ENCODE data around the gene TRPC6. TPM values are rescaled to one million over a fixed set of nuclear protein-coding genes. Genes with fewer than 3 reads are reported as not detected.
A peak's percentile ranks its signal among the peaks of the same experiment; 100 is the strongest.
"Not testable (repeated sequence)": the region's sequence is repeated elsewhere in the genome, so short reads cannot be mapped to it uniquely, and the experiment has no call there.

TRPC6 gene
- total RNA-seq, 4 donors from 2014 or later, result 3.5 to 59.6 (median 40.2) TPM

GRCh38 chr11:101466352-101466751 is 117.5 kb downstream of the TRPC6 start:
- Histone ChIP-seq H3K4me1 (peaks cover 0 to 10% (median 0%) of the 10 kb centered on the region in 3 donors), H3K4me3 (no peak overlapping the region), H3K36me3 (peaks cover 0 to 20% of the 10 kb centered on the region in 2 donors), H3K27me3 (no peaks in the 10 kb centered on the region), H3K9me3 (no peaks in the 10 kb centered on the region), H3K27ac (peak overlapping the region in 1 of 4 donors; percentile 35)
- ATAC-seq, result no peak
- 30% methylated on average over 2 of the region's 4 CpGs; no CpG with 5 or more reads in 1 of the 2 donors for WGBS, 2 donors (ENCODE audit: low coverage in 1 of 2)
- TF ChIP-seq CTCF (IDR thresholded peaks at IDR 0.05) (no peak), EP300 (IDR thresholded peaks at IDR 0.05) (no peak), POLR2AphosphoS5 (IDR thresholded peaks at IDR 0.05) (no peak), POLR2A (IDR thresholded peaks at IDR 0.05) (no peak)

- H3K27ac ChIP-seq, H3K4me3 ChIP-seq, H3K9me3 ChIP-seq, H3K4me1 ChIP-seq, ATAC-seq, H3K27me3 ChIP-seq: not testable (repeated sequence)
- peaks cover 0 to 20% of the 10 kb centered on the region in 2 donors for H3K36me3 ChIP-seq
These were observed 119.4 kb downstream of the TRPC6 start for GRCh38 chr11:101464388-101464787.

DNA sequence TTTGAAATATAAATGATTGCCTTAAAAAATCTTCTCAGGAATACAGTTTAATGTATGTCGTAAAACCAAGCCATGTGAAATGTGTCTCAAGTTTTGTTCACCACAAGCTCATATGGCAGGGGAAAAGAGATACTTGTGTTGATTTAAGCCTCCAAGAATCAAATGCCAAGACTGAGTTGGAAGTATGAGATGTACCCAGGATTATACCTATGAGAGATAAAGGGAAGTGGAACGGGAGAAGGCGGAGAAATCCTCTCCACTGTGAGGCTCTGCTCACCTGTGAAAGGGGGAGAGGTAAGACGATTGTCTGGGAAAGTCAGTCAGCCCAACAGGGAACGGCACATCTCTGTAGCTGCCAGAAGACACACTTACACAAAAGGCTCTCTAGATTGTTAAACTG is 124.8 kb downstream of the TRPC6 start:
- no peaks in the 10 kb centered on the region for H3K27me3 ChIP-seq
- no peaks in the 10 kb centered on the region for H3K9me3 ChIP-seq
- no peak overlapping the region for H3K4me3 ChIP-seq
- peak overlapping the region in 1 of 4 donors; percentile 26 for H3K27ac ChIP-seq
- ATAC-seq, result no peak
- no peak for TF ChIP-seq POLR2AphosphoS5 (IDR thresholded peaks at IDR 0.05)
- TF ChIP-seq POLR2A (IDR thresholded peaks at IDR 0.05), result no peak
- TF ChIP-seq CTCF (IDR thresholded peaks at IDR 0.05), result no peak
- TF ChIP-seq EP300 (IDR thresholded peaks at IDR 0.05), result no peak
- WGBS, 2 donors (ENCODE audit: low coverage in 1 of 2), result 86 to 94% methylated on average over 5 of the region's 5 CpGs
- H3K4me1 ChIP-seq, result no peaks in the 10 kb centered on the region
- no peaks in the 10 kb centered on the region for H3K36me3 ChIP-seq

DNA sequence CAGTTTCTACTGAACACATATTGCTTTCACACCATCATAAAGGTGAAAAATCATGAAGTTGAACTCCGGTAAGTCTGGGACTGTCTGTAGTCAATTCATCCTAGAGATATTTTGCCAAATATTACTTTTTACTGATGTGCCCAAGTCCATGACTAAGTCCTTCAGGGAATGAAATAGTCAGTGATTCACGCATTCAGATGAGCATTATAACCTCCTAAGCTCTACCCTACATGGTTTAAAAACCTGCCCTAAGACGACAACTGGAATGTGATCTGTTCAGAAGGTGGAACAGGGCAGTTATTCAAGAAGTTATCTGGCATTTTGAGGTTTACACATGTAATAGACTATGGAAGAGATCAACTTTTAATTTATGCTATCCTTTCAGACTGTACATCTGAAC is 125.6 kb downstream of the TRPC6 start:
- no peak for ATAC-seq
- Histone ChIP-seq H3K27ac (peak overlapping the region in 1 of 4 donors; percentile 7), H3K9me3 (no peaks in the 10 kb centered on the region)

DNA sequence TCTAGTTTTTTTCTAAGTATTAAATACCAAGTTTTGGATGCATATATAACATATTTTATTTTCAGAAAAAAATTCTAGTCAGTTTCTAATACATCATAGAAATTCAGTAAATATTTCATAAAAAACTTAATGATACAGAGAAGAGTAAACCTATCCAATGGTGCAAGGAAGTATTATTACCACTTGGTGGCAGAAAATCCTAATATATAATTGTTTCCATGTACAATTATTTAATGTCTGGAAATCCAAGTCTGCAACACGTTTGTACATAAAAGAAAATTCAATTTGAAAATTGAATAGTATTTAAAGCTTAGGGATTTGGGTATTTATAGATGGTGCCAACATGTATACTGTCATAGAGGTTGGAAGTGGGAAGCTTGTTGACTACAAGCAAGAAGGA is 127.0 kb downstream of the TRPC6 start:
- no peak overlapping the region for H3K27ac ChIP-seq
- peaks cover 0 to 9% of the 10 kb centered on the region in 2 donors for H3K36me3 ChIP-seq
- 0% methylated on average over 1 of the region's 1 CpG for WGBS, 2 donors (ENCODE audit: low coverage in 1 of 2)
- no peaks in the 10 kb centered on the region for H3K4me1 ChIP-seq
- no peaks in the 10 kb centered on the region for H3K27me3 ChIP-seq
- no peak for TF ChIP-seq POLR2AphosphoS5 (IDR thresholded peaks at IDR 0.05)
- TF ChIP-seq EP300 (IDR thresholded peaks at IDR 0.05), result no peak
- TF ChIP-seq POLR2A (IDR thresholded peaks at IDR 0.05), result no peak
- peak; percentile 21 to 52 (median 37) for TF ChIP-seq CTCF (IDR thresholded peaks at IDR 0.05)
- no peak for ATAC-seq
- no peaks in the 10 kb centered on the region for H3K9me3 ChIP-seq
- no peak overlapping the region for H3K4me3 ChIP-seq

More for the DNA sequence above, 125.6 kb downstream of the TRPC6 start:
- Histone ChIP-seq H3K36me3 (no peaks in the 10 kb centered on the region), H3K4me3 (no peak overlapping the region), H3K27me3 (no peaks in the 10 kb centered on the region), H3K4me1 (no peaks in the 10 kb centered on the region)
- 73 to 74% methylated on average over 3 of the region's 3 CpGs for WGBS, 2 donors (ENCODE audit: low coverage in 1 of 2)
- no peak for TF ChIP-seq EP300 (IDR thresholded peaks at IDR 0.05)
- TF ChIP-seq POLR2AphosphoS5 (IDR thresholded peaks at IDR 0.05), result no peak
- no peak for TF ChIP-seq POLR2A (IDR thresholded peaks at IDR 0.05)
- TF ChIP-seq CTCF (IDR thresholded peaks at IDR 0.05), result no peak
